BJ (cell line): ENCODE results near the gene SCRN2. TPM values are rescaled to one million over a fixed set of nuclear protein-coding genes. Genes with fewer than 3 reads are reported as not detected.

ENCODE experiments used
- CTCF ChIA-PET: fragments of 350-600 bp; formaldehyde crosslinking; extraction: SDS; loops from one replicate; lab custom pipeline; 2021; ENCODE audit warnings: antibody characterized with exemption, inconsistent platforms; lab: Yijun Ruan, JAX
- POLR2A ChIA-PET: fragments of 300-600 bp; sonication (Branson Sonifier 250); formaldehyde crosslinking; extraction: SDS; loops from one replicate; lab custom pipeline; 2021; ENCODE audit warnings: antibody characterized with exemption; lab: Charles Lee
- DNase-seq: peaks from one replicate; pipeline ENCODE4 v3.0.0-alpha.2; 2011; ENCODE audit warnings: low read depth
- H3K27me3 ChIP-seq: 2 replicates; pipeline ENCODE4 v1.6.0; 2011; ENCODE audit warnings: low read length; ENCODE audit not compliant: control insufficient read depth, insufficient read depth
- H3K36me3 ChIP-seq: 2 replicates; pipeline ENCODE4 v1.5.1; 2011; ENCODE audit warnings: low read length; ENCODE audit not compliant: control insufficient read depth, insufficient read depth
- H3K4me3 ChIP-seq: 2 replicates; pipeline ENCODE4 v1.5.1; 2011; ENCODE audit warnings: low read depth, mild to moderate bottlenecking, control low read depth, low read length
- CTCF ChIP-seq: IDR thresholded peaks from 2 replicates; pipeline ENCODE4 v1.5.1; 2011; ENCODE audit warnings: low read depth, mild to moderate bottlenecking, control low read depth, inconsistent platforms, low read length, moderate library complexity; ENCODE audit not compliant: insufficient read depth
- polyA plus RNA-seq: library from polyadenylated mRNA; depleted of rRNA; stranded (reverse); fragments of >200 nt; gene quantifications from 2 replicates; pipeline ENCODE4 v1.2.3, GENCODE V29; 2011

Gene SCRN2
- polyA plus RNA-seq, 1 experiment: 41.1 TPM

DNA sequence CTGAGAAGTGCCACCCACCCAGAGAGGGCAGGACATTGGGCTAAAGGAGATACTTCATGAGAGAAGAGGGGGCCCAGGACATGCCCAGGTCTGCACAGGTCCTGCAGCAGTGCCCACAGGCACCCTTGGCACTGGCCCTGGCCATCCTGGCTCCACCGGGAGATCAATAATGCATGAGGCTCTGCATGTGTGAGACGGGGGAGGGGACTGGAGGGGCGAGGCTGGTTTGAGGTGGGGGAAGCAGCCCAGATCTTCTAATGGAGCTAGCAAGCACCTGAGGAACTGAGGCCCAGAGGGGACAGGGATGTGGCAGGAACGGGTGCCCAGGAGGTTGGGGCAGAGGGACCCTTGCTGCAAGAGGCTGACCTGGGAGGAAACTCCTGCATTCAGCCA lies 20.0 kb downstream of the SCRN2 start:
- CTCF ChIA-PET: interaction anchor here (0.8 to 1.2 kb wide), 3 partner anchors 10 to 18 kb away, joined by 3 to 6 read pairs (median 4); partner anchors contain the start of genes LRRC46 and MRPL10
- POLR2A ChIA-PET: no interaction called here
- peaks cover 22% of the 10 kb centered on the region for H3K36me3 ChIP-seq

GRCh38 chr17:47820033-47820789 lies 20.9 kb downstream of the SCRN2 start:
- no peak overlapping the region for H3K4me3 ChIP-seq
- H3K36me3 ChIP-seq: peaks cover 23% of the 10 kb centered on the region
- H3K27me3 ChIP-seq: no peaks in the 10 kb centered on the region
- POLR2A ChIA-PET: no interaction called here
- DNase-seq: no peak
- TF ChIP-seq CTCF: no peak
- CTCF ChIA-PET: interaction anchor here (1.2 kb wide), 1 partner anchor 18 kb away, joined by 4 read pairs; no protein-coding TSS in a partner anchor

More for the DNA sequence above, 20.0 kb downstream of the SCRN2 start:
- no peaks in the 10 kb centered on the region for H3K27me3 ChIP-seq
- peak overlapping the region; percentile 64 for H3K4me3 ChIP-seq
- TF ChIP-seq CTCF: no peak
- DNase-seq: no peak

DNA sequence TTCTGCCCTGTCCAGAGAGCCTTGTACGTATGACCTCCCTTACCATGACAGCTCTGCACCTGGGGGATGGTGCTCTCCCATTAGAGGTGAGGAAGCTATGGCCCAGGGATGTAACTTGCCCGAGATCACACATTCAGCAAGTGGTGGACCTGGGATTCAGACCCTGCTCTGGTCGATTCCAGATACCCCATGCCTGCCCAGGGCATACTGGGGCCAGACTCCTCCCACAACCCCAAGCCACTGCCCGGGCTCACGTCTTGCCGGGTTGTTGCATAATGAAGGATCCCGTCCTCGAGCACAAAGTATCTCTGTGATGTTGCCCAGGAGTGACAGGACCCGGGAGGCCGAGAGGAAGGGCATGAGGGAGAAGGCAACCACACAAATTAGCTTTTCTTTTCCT lies 21.6 kb downstream of the SCRN2 start:
- H3K27me3 ChIP-seq: no peaks in the 10 kb centered on the region
- peaks cover 24% of the 10 kb centered on the region for H3K36me3 ChIP-seq
- no peak for DNase-seq
- TF ChIP-seq CTCF: no peak
- ChIA-PET CTCF (no interaction called here), POLR2A (no interaction called here)
- H3K4me3 ChIP-seq: no peak overlapping the region

DNA sequence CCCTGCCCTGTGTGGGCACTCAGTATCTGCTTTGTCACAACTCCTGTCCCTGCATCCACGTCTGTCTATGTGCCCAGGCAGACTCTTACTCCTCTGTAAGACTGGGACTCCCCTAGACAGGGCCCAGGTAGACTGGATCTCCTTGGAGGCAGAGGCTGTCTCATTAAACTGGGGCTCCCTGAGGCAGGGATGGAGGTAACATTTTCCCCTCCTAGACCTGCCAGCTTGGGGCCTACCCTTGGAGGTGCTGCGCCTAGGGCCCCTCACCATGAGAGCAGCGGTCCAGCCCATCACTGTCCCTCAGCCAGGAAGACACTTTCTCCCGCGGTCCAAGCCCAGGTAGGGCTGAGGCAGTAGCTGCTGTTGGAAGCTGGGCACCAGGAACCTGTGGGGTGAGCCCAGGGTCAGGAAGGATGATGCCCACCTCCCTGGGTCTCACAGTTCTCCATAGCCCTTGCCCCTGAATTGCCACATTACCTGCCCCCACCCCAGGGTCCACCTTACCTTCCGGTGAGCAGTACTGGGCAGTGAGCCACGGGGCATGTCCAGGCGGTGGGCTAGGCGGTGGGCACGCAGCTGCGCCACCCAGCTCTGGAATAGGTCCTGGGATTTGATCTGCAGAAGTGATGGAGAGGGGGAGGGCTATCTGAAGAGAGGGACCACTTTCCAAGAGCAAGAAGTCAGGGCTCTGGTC lies 22.9 kb downstream of the SCRN2 start:
- Histone ChIP-seq H3K36me3 (peaks cover 19% of the 10 kb centered on the region), H3K4me3 (no peak overlapping the region), H3K27me3 (no peaks in the 10 kb centered on the region)
- ChIA-PET CTCF (no interaction called here), POLR2A (no interaction called here)
- no peak for DNase-seq
- TF ChIP-seq CTCF: no peak

DNA sequence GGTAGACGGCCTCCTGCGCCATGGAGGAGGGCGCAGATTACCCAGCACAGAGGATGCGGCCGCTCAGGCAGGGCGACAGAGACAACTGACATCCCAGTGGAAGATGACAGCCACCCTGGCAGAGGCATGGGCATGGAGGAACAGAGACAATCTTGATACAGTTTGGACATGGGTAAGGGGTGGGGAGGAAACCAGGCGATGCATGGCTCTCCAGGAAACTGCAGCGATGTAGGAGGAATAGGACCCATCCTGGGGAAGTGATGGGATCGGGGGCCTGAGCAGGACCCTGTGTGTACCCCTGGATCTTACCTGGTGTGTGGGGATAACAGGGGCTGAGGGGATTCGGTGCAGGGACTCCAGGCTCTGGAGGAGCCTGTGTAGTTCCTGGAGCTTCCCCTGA lies 24.1 kb downstream of the SCRN2 start:
- ChIA-PET CTCF (interaction anchor here (0.6 kb wide), 1 partner anchor 118 kb away, joined by 3 read pairs; no protein-coding TSS in a partner anchor), POLR2A (no interaction called here)
- no peak overlapping the region for H3K4me3 ChIP-seq
- no peak for DNase-seq
- TF ChIP-seq CTCF: no peak
- no peaks in the 10 kb centered on the region for H3K27me3 ChIP-seq
- peaks cover 19% of the 10 kb centered on the region for H3K36me3 ChIP-seq
